Measurements from ENCODE around the gene YY2. TPM values are rescaled to one million over a fixed set of nuclear protein-coding genes. Genes with fewer than 3 reads are reported as not detected.

YY2 gene
- total and polyA plus RNA-seq, 2 of the 8 experiments (the other 6 are each of a cell fraction or from before 2014, with no cell fraction given), result 0.60 to 1.5 TPM

GRCh38 chrX:21863241-21863640, 7.5 kb downstream of the YY2 start:
- DNase-seq (ENCODE audit: low read depth in 1 of 2, low spot score in 2 of 2) (no peak), FAIRE-seq (no peak)
- no peaks in the 10 kb centered on the region for H3K23me2 ChIP-seq (ENCODE audit: low read depth, low read length)
- no peak overlapping the region for H3K9ac ChIP-seq (replicated peaks in 1 of 4; ENCODE audit: extremely low read depth in 1 of 4, low read depth in 3 of 4, low read length in 3 of 4)
- H2AK5ac ChIP-seq (ENCODE audit: low read depth, low read length), result no peak overlapping the region
- H2BK5ac ChIP-seq (ENCODE audit: low read depth, low read length), result no peak overlapping the region
- H3K4ac ChIP-seq (replicated peaks; ENCODE audit: insufficient read length, low read depth, low read length), result no peak overlapping the region
- H3K36me3 ChIP-seq (ENCODE audit: control insufficient read depth in 2 of 4, insufficient read depth in 4 of 4, low read length in 3 of 4), result no peaks in the 10 kb centered on the region
- ChIA-PET CTCF (ENCODE audit: partially characterized antibody) (no interaction called here), POLR2A (ENCODE audit: partially characterized antibody) (no interaction called here)
- H3K56ac ChIP-seq (replicated peaks; ENCODE audit: insufficient read length, low read depth, low read length), result no peak overlapping the region
- H3K23ac ChIP-seq (ENCODE audit: insufficient read length), result no peak overlapping the region
- H2BK120ac ChIP-seq (replicated peaks; ENCODE audit: low read depth, low read length), result no peak overlapping the region
- H2BK12ac ChIP-seq (ENCODE audit: low read depth, low read length), result no peak overlapping the region
- H3K79me2 ChIP-seq (ENCODE audit: control insufficient read depth in 1 of 2, insufficient read depth in 2 of 2, low read length in 2 of 2), result no peaks in the 10 kb centered on the region
- no peak overlapping the region for H3K4me3 ChIP-seq (ENCODE audit: extremely low read depth in 1 of 4, insufficient read depth in 2 of 4, low read depth in 3 of 4, low read length in 4 of 4)
- H2BK20ac ChIP-seq (ENCODE audit: low read length), result no peak overlapping the region
- no peaks in the 10 kb centered on the region for H3K79me1 ChIP-seq (ENCODE audit: low read depth, low read length)
- no peaks in the 10 kb centered on the region for H3K9me3 ChIP-seq (ENCODE audit: insufficient read depth in 2 of 2, low read depth in 1 of 2, low read length in 1 of 2)
- H4K20me1 ChIP-seq (replicated peaks in 1 of 2; ENCODE audit: control insufficient read depth in 1 of 2, insufficient read depth in 2 of 2, low read length in 2 of 2), result no peaks in the 10 kb centered on the region
- H3K27me3 ChIP-seq (replicated peaks in 1 of 4; ENCODE audit: control insufficient read depth in 3 of 4, extremely low read depth in 1 of 4, insufficient read depth in 3 of 4, low read length in 3 of 4), result no peaks in the 10 kb centered on the region
- 100% methylated on average over 1 of the region's 1 CpG; no CpG with 5 or more reads in 1 of the 2 experiments for WGBS, 2 experiments (ENCODE audit: extremely low coverage in 1 of 2, insufficient coverage in 1 of 2, insufficient read length in 1 of 2, insufficient replicate concordance in 2 of 2, low coverage in 1 of 2, low lambda C conversion rate in 2 of 2, missing lambda C conversion rate in 1 of 2)
- no peak overlapping the region for H2BK15ac ChIP-seq (ENCODE audit: low read length)
- H3K27ac ChIP-seq (ENCODE audit: low read depth, low read length), result no peak overlapping the region
- H4K91ac ChIP-seq (replicated peaks; ENCODE audit: insufficient read length, low read length), result no peak overlapping the region
- H3K14ac ChIP-seq (ENCODE audit: insufficient read length), result no peak overlapping the region
- no peak overlapping the region for H3K4me2 ChIP-seq (ENCODE audit: insufficient read depth in 1 of 2, low read depth in 2 of 2, low read length in 2 of 2)
- H4K5ac ChIP-seq (ENCODE audit: insufficient read length, low read depth, low read length), result no peak overlapping the region
- H2AFZ ChIP-seq (ENCODE audit: low read length), result no peak overlapping the region
- no peaks in the 10 kb centered on the region for H3K4me1 ChIP-seq (replicated peaks in 1 of 4; ENCODE audit: control insufficient read depth in 3 of 4, insufficient read depth in 4 of 4, low read length in 3 of 4)
- no peak overlapping the region for H4K8ac ChIP-seq (ENCODE audit: extremely low read depth, insufficient read depth, low read length)
- H3K18ac ChIP-seq (ENCODE audit: extremely low read depth, low read length), result no peak overlapping the region
- no peak for TF ChIP-seq YY1 (IDR thresholded peaks at IDR 0.05; ENCODE audit: low read depth, low read length)
